ENCODE data around the gene LRRC42. TPM values are rescaled to one million over a fixed set of nuclear protein-coding genes. Genes with fewer than 3 reads are reported as not detected.

LRRC42 gene
- total and polyA plus RNA-seq, 8 donors, result 2.9 to 23.5 (median 13.4) TPM

DNA sequence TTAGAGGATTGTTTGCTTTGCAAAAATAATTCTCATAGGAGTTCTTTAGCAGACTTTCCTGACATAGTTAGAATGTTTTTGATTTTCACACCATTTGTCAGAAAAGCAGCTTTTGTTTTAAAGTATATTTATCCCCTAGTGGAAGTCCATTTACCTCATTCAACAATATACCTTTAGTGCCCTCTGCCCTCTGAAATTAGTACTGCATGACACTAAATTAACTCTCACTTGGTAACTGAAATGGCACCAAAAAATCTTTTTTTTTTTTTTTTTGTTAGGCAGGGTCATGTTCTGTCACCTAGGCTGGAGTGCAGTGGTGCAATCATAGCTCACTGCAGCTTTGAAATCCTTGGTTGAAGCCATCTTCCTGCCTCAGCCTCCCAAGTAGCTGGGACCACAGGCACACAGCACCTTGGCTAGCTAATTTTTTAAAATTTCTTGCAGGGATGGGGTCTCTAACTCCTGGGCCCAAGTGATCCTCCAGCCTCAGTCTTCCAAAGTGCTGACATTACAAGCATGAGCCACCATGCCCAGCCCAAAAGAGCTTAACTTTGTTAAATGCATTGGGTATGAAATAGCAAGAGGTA lies 13.6 kb downstream of the LRRC42 start:
- H3K4me3 ChIP-seq, result no peak overlapping the region
- peaks cover 46 to 77% (median 71%) of the 10 kb centered on the region in 4 donors for H3K36me3 ChIP-seq
- TF ChIP-seq POLR2AphosphoS5 (IDR thresholded peaks at IDR 0.05), result no peak
- TF ChIP-seq, protein P1, sequence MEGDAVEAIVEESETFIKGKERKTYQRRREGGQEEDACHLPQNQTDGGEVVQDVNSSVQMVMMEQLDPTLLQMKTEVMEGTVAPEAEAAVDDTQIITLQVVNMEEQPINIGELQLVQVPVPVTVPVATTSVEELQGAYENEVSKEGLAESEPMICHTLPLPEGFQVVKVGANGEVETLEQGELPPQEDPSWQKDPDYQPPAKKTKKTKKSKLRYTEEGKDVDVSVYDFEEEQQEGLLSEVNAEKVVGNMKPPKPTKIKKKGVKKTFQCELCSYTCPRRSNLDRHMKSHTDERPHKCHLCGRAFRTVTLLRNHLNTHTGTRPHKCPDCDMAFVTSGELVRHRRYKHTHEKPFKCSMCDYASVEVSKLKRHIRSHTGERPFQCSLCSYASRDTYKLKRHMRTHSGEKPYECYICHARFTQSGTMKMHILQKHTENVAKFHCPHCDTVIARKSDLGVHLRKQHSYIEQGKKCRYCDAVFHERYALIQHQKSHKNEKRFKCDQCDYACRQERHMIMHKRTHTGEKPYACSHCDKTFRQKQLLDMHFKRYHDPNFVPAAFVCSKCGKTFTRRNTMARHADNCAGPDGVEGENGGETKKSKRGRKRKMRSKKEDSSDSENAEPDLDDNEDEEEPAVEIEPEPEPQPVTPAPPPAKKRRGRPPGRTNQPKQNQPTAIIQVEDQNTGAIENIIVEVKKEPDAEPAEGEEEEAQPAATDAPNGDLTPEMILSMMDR (IDR thresholded peaks at IDR 0.05), result peak in 5 of 7 experiments; percentile 40 to 68 (median 48)
- no peak for TF ChIP-seq EP300 (IDR thresholded peaks at IDR 0.05)
- TF ChIP-seq POLR2A (IDR thresholded peaks at IDR 0.05), result no peak

DNA sequence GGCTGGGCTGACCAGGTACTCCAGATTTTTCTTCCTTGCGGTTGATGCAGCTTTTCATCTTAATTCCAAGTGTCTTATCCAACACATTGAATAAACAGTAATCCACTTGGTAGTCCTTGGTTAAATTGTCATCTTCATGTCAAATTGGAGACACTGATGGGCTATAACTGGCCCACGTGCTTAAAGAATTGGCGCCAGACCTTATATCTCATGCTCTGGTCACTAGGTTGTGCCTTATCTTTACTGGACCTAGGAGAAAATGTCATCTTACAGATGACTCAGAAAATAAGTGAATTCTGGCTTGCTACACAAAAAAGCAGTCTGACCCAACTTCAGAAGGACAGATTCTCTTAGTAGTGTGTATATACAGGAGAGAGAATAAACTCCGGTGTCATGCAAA lies 16.2 kb downstream of the LRRC42 start:
- peaks cover 0 to 3% (median under 1%) of the 10 kb centered on the region in 4 donors for H3K4me1 ChIP-seq
- no peak overlapping the region for H3K27ac ChIP-seq
- no peak overlapping the region for H3K4me3 ChIP-seq
- intact Hi-C loops (cut with DNase I; ENCODE audit: low total_unique reads), result no loop called here
- TF ChIP-seq, protein P1 (IDR thresholded peaks at IDR 0.05), result no peak
- TF ChIP-seq EP300 (IDR thresholded peaks at IDR 0.05), result no peak
- TF ChIP-seq POLR2AphosphoS5 (IDR thresholded peaks at IDR 0.05), result no peak
- peaks cover 60 to 96% (median 90%) of the 10 kb centered on the region in 4 donors for H3K36me3 ChIP-seq
- no peak for DNase-seq
- no peaks in the 10 kb centered on the region for H3K9me3 ChIP-seq
- WGBS, 5 donors, result 90 to 95% (median 90%) methylated on average over 4 of the region's 4 CpGs
- H3K27me3 ChIP-seq, result no peaks in the 10 kb centered on the region

More for the DNA sequence above, 13.6 kb downstream of the LRRC42 start:
- no peak overlapping the region for H3K27ac ChIP-seq
- peak in 1 of 2 donors; percentile 49 for DNase-seq
- no peaks in the 10 kb centered on the region for H3K9me3 ChIP-seq
- intact Hi-C loops (cut with DNase I; ENCODE audit: low total_unique reads), result no loop called here
- no peaks in the 10 kb centered on the region for H3K27me3 ChIP-seq
- peaks cover 0 to 18% (median 14%) of the 10 kb centered on the region in 4 donors for H3K4me1 ChIP-seq

DNA sequence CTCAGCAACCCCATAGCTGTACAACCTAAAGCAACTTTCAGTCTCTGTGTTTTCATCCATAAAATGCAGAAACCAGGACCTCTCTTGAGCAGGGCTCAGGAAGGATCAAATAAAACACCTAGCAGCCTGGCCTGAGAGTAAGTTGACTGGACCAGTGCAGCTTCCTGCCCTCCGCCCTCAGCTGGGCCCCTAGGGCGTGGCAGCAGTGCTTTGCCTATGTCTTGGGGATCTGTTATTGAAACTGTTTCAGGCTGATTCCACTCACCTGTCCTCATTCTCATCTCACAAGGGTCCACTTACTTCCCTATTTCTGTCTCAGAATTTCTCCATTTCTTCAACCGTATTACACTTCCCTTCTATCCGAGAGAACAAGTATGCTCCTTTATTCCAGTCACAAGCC lies 17.3 kb downstream of the LRRC42 start:
- H3K4me3 ChIP-seq, result no peak overlapping the region
- intact Hi-C loops (cut with DNase I; ENCODE audit: low total_unique reads), result no loop called here
- H3K27ac ChIP-seq, result no peak overlapping the region
- H3K36me3 ChIP-seq, result peaks cover 70 to 97% (median 93%) of the 10 kb centered on the region in 4 donors
- no peaks in the 10 kb centered on the region for H3K9me3 ChIP-seq
- H3K4me1 ChIP-seq, result peaks cover 0 to 9% (median 0%) of the 10 kb centered on the region in 4 donors
- WGBS, 5 donors, result 78 to 91% (median 88%) methylated on average over 4 of the region's 4 CpGs
- DNase-seq, result no peak
- no peak for TF ChIP-seq POLR2AphosphoS5 (IDR thresholded peaks at IDR 0.05)
- no peak for TF ChIP-seq EP300 (IDR thresholded peaks at IDR 0.05)
- no peak for TF ChIP-seq POLR2A (IDR thresholded peaks at IDR 0.05)
- TF ChIP-seq, protein P1 (IDR thresholded peaks at IDR 0.05), result no peak
- H3K27me3 ChIP-seq, result no peaks in the 10 kb centered on the region

DNA sequence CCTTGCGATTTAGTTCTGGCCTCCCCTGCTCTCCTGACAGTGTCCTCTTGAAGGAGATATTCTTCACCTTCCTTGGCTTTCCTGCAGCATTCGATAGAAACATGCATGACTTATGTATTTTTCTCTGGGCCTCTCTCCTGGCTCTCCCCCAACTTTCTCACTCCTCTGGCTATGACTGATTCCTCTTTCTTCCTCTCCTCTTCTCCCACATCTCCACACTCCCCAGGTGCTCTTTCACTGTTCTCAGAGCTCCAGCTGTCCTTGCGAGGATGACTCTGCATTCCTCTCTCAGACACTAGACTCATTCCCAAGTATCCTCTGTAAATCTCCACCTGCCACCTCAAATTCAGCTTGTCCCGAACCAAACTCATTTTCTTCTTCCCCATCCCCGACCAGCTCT lies 18.0 kb downstream of the LRRC42 start:
- WGBS, 5 donors, result 82 to 89% (median 83%) methylated on average over 5 of the region's 5 CpGs
- Histone ChIP-seq H3K4me1 (peaks cover 0 to 9% (median 0%) of the 10 kb centered on the region in 4 donors), H3K27me3 (no peaks in the 10 kb centered on the region), H3K36me3 (peaks cover 71 to 97% (median 93%) of the 10 kb centered on the region in 4 donors), H3K4me3 (no peak overlapping the region), H3K27ac (no peak overlapping the region), H3K9me3 (no peaks in the 10 kb centered on the region)
- no peak for DNase-seq
- intact Hi-C loops (cut with DNase I; ENCODE audit: low total_unique reads), result no loop called here
- no peak for TF ChIP-seq EP300 (IDR thresholded peaks at IDR 0.05)
- TF ChIP-seq, protein P1 (IDR thresholded peaks at IDR 0.05), result no peak
- TF ChIP-seq POLR2AphosphoS5 (IDR thresholded peaks at IDR 0.05), result no peak
- no peak for TF ChIP-seq POLR2A (IDR thresholded peaks at IDR 0.05)
